Measurements from ENCODE around the gene TTLL11. TPM values are rescaled to one million over a fixed set of nuclear protein-coding genes. Genes with fewer than 3 reads are reported as not detected.

TTLL11 gene
- total and polyA plus RNA-seq, 3 experiments from 2014 or later, result 4.0 to 6.2 (median 4.5) TPM

DNA sequence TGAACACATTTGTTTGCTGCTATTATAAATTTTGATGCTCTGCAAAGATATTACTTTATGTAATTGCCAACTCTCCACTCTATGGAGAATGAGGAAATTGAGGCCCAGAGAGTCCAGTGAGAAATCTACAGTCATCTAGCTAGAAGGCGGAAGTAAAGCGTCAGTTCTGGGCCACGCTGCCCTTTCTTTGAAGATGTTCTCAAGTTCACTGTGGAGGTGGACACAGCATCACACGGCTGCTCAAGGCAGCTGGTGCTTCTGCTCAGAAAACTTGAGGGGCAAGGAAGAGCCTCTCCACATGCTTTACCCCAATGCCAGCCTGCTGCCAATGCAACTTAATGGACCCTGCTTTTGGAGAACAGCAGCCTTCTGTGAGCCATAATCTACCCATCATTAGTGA, 96.3 kb downstream of the TTLL11 start:
- no peaks in the 10 kb centered on the region for H3K4me1 ChIP-seq (ENCODE audit: insufficient read depth, low read length)
- no peak overlapping the region for H3K4me3 Mint-ChIP-seq
- no peak for DNase-seq
- no peaks in the 10 kb centered on the region for H3K36me3 ChIP-seq (ENCODE audit: insufficient read depth, low read length)
- H3K27me3 Mint-ChIP-seq, result no peaks in the 10 kb centered on the region
- H3K4me3 ChIP-seq (ENCODE audit: low read length), result no peak overlapping the region
- peak overlapping the region in 1 of 8 donors; percentile 57 for H3K27ac Mint-ChIP-seq
- no peaks in the 10 kb centered on the region for H3K4me1 Mint-ChIP-seq
- H3K27ac ChIP-seq (ENCODE audit: low read depth, low read length), result no peak overlapping the region
- H3K36me3 Mint-ChIP-seq, result no peaks in the 10 kb centered on the region
- H3K27me3 ChIP-seq (ENCODE audit: insufficient read depth, low read length, poor library complexity, severe bottlenecking), result no peaks in the 10 kb centered on the region
- no peaks in the 10 kb centered on the region for H3K9me3 Mint-ChIP-seq
- CTCF ChIA-PET, result no interaction called here
- H3K9me3 ChIP-seq (ENCODE audit: low read length), result no peaks in the 10 kb centered on the region
- POLR2A ChIA-PET, result no interaction called here

DNA sequence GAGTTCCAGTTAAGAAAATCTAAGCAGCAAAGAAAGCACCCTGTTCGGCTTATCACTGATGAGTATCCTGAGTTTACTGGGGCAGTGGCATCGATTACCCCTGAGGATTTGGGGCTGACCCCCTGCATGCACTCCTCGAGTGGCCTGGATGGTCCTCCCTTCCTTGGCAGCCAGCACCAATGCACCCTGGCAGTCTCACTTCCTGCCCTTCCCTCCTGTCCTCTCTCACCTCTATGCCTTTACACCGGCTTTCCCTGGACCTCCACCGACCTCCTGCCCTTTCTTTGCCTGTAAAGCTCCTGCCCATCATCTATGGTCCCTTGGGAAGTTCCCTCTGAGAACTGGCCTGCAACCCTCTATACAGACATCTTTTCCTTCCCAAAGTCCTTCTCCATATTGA, 97.1 kb downstream of the TTLL11 start:
- no peaks in the 10 kb centered on the region for H3K27me3 Mint-ChIP-seq
- no peaks in the 10 kb centered on the region for H3K4me1 ChIP-seq (ENCODE audit: insufficient read depth, low read length)
- H3K27me3 ChIP-seq (ENCODE audit: insufficient read depth, low read length, poor library complexity, severe bottlenecking), result no peaks in the 10 kb centered on the region
- H3K27ac ChIP-seq (ENCODE audit: low read depth, low read length), result no peak overlapping the region
- no peaks in the 10 kb centered on the region for H3K9me3 ChIP-seq (ENCODE audit: low read length)
- H3K36me3 ChIP-seq (ENCODE audit: insufficient read depth, low read length), result no peaks in the 10 kb centered on the region
- H3K4me1 Mint-ChIP-seq, result no peaks in the 10 kb centered on the region
- no peak overlapping the region for H3K27ac Mint-ChIP-seq
- CTCF ChIA-PET, result interaction anchor here (1.1 to 1.5 kb wide), 3 partner anchors 12 to 309 kb away, joined by 3 to 5 read pairs (median 3); no protein-coding TSS in a partner anchor
- H3K36me3 Mint-ChIP-seq, result no peaks in the 10 kb centered on the region
- no peak overlapping the region for H3K4me3 Mint-ChIP-seq
- POLR2A ChIA-PET, result no interaction called here
- no peak overlapping the region for H3K4me3 ChIP-seq (ENCODE audit: low read length)
- no peaks in the 10 kb centered on the region for H3K9me3 Mint-ChIP-seq
- DNase-seq, result no peak

DNA sequence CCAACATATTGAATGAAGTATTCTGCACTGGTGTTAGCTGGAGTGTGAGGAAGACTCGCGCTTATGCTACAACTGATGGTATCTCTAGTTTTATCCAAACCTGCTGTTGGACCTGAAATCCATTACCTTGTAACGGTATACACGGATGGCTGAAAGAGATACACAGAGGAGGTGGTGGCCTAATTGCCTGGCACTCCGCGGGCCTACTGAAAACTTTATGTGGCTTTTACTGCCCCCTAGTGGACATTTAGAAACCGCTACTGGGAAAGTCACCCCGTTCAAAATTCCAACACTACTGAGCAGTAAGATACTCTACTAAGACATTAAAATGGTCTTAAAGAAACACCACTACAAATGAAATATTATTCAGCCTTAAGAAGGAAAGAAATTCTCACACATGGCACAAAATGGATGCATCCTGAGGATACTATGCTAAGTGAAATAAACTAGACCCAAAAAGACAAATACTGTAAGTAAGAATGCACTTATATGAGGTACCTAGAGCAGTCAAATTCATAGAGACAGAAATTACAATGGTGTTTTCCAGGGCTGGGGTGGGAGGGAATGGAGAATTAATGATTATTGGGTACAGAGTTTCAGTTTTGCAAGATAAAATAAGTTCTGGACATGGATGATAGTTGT, 100.4 kb downstream of the TTLL11 start:
- Histone ChIP-seq H3K9me3 (ENCODE audit: low read length) (no peaks in the 10 kb centered on the region), H3K4me1 (ENCODE audit: insufficient read depth, low read length) (no peaks in the 10 kb centered on the region), H3K27ac (ENCODE audit: low read depth, low read length) (no peak overlapping the region), H3K4me3 (ENCODE audit: low read length) (no peak overlapping the region), H3K36me3 (ENCODE audit: insufficient read depth, low read length) (no peaks in the 10 kb centered on the region), H3K27me3 (ENCODE audit: insufficient read depth, low read length, poor library complexity, severe bottlenecking) (no peaks in the 10 kb centered on the region)
- Mint-ChIP-seq H3K4me1 (no peaks in the 10 kb centered on the region), H3K4me3 (no peak overlapping the region), H3K27me3 (no peaks in the 10 kb centered on the region), H3K27ac (no peak overlapping the region), H3K36me3 (peaks cover 0 to 12% (median 3%) of the 10 kb centered on the region in 3 donors), H3K9me3 (no peaks in the 10 kb centered on the region)
- POLR2A ChIA-PET, result no interaction called here
- CTCF ChIA-PET, result no interaction called here
- peak in 4 of 5 donors; percentile 9 to 38 (median 29) for DNase-seq

DNA sequence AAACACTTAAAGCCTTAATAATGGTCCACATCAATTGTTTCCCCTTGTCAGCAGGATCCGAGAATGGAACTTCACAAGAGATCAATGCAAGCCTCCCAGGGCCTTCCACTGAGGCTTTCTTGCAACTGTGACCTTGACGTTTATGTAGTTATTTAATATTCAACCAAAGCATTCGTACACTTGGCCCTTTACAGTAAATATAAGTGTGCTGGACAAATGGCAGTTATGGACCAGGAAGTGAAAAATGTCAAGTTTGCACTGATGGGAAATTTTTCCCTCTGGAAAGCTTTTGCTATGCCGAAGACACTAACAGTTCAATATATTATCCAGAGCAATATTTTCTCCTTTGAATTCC, 101.8 kb downstream of the TTLL11 start:
- DNase-seq, result no peak
- Mint-ChIP-seq H3K27me3 (no peaks in the 10 kb centered on the region), H3K4me3 (no peak overlapping the region), H3K4me1 (no peaks in the 10 kb centered on the region), H3K36me3 (peaks cover 0 to 12% (median 3%) of the 10 kb centered on the region in 3 donors), H3K9me3 (no peaks in the 10 kb centered on the region), H3K27ac (no peak overlapping the region)
- Histone ChIP-seq H3K27me3 (ENCODE audit: insufficient read depth, low read length, poor library complexity, severe bottlenecking) (no peaks in the 10 kb centered on the region), H3K36me3 (ENCODE audit: insufficient read depth, low read length) (no peaks in the 10 kb centered on the region), H3K27ac (ENCODE audit: low read depth, low read length) (no peak overlapping the region), H3K4me3 (ENCODE audit: low read length) (no peak overlapping the region), H3K9me3 (ENCODE audit: low read length) (no peaks in the 10 kb centered on the region), H3K4me1 (ENCODE audit: insufficient read depth, low read length) (no peaks in the 10 kb centered on the region)
- POLR2A ChIA-PET, result no interaction called here
- CTCF ChIA-PET, result interaction anchor here (1.0 to 1.2 kb wide), 3 partner anchors 20 to 446 kb away, joined by 3 to 4 read pairs (median 3); no protein-coding TSS in a partner anchor

DNA sequence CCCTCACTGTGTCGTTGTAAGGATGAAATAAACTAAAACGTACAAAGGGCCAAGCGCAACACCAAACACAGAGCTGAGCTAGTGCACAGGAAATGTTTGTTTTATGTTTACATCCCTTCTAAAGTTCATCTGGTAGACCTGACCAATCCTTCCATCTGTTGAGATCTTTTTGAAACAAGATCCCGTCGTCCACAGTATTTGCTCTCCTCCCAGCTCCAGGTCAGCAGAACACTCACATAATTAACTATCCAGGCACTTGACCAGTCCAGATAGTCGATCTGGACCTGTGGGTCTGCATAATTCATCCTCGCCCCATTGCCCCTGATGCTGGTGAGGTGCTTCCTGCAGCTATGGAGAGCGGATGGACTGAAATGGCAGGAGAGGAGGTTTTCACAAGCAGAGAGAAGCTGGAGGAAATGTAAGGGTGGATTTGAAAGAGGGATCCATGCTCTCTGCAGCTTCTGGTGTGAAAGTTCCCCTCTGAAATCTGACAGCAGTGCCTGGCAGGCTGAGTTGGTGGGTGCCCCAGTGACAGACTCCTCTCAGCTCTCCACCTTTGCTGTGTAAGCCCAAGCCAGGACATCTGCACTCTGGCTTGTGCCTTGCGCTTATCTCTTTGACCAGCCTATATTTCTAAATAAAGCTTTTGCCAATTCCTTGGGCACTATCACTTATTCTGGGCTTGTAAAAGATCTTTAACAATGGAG, 102.4 kb downstream of the TTLL11 start:
- H3K4me1 Mint-ChIP-seq, result no peaks in the 10 kb centered on the region
- ChIA-PET POLR2A (no interaction called here), CTCF (interaction anchor here (1.0 to 1.2 kb wide), 3 partner anchors 20 to 445 kb away, joined by 3 to 4 read pairs (median 3); no protein-coding TSS in a partner anchor)
- H3K27ac Mint-ChIP-seq, result peak overlapping the region in 1 of 8 donors; percentile 13
- no peaks in the 10 kb centered on the region for H3K9me3 ChIP-seq (ENCODE audit: low read length)
- no peaks in the 10 kb centered on the region for H3K4me1 ChIP-seq (ENCODE audit: insufficient read depth, low read length)
- no peaks in the 10 kb centered on the region for H3K9me3 Mint-ChIP-seq
- H3K27me3 ChIP-seq (ENCODE audit: insufficient read depth, low read length, poor library complexity, severe bottlenecking), result no peaks in the 10 kb centered on the region
- H3K36me3 ChIP-seq (ENCODE audit: insufficient read depth, low read length), result no peaks in the 10 kb centered on the region
- H3K36me3 Mint-ChIP-seq, result peaks cover 0 to 12% (median 3%) of the 10 kb centered on the region in 3 donors
- DNase-seq, result no peak
- H3K4me3 ChIP-seq (ENCODE audit: low read length), result no peak overlapping the region
- no peak overlapping the region for H3K27ac ChIP-seq (ENCODE audit: low read depth, low read length)
- no peaks in the 10 kb centered on the region for H3K27me3 Mint-ChIP-seq
- H3K4me3 Mint-ChIP-seq, result no peak overlapping the region

DNA sequence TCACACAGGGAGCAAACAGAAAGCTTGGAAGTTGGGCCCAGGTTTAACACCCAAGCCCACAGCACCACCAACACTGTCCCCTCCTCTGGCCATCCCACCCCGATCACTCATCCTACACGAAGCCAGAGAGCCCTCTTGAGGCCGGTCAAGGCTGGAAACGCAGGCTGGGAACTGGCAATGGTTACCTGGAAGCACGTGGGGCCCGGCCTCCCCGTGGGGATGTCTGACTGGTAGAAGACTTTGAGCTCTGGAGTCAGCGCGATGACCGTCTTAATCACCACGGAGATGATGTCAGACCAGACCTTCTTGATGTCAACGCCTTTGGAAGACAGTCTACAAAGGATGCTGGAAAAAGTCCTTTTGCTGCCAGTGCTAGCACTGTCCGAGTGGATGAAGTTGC, 104.1 kb downstream of the TTLL11 start:
- CTCF ChIA-PET, result no interaction called here
- no peak overlapping the region for H3K27ac ChIP-seq (ENCODE audit: low read depth, low read length)

DNA sequence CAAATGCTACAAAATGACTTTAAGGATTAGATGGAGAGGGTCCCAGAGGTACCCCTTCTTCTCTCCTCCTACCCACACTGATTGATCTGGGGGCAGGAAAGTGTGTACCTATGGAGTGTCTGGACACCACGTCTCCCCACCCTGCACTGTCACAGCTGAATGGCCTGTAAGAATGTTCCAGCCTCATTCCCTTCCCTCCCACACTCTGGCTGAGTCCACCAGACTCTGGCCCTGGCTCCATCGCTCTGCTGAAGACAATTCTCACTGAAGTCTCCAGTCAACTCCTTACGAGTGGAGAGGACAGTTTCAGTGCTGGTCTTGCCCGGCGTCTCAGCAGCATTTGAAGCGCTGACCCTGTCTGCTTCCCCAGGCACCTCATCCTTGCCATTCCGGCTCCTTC, 105.8 kb downstream of the TTLL11 start:
- Mint-ChIP-seq H3K36me3 (peaks cover 0 to 12% (median 3%) of the 10 kb centered on the region in 3 donors), H3K4me1 (no peaks in the 10 kb centered on the region), H3K27me3 (no peaks in the 10 kb centered on the region), H3K4me3 (no peak overlapping the region), H3K9me3 (no peaks in the 10 kb centered on the region), H3K27ac (peak overlapping the region in 1 of 8 donors; percentile 52)
- Histone ChIP-seq H3K36me3 (ENCODE audit: insufficient read depth, low read length) (no peaks in the 10 kb centered on the region), H3K4me1 (ENCODE audit: insufficient read depth, low read length) (no peaks in the 10 kb centered on the region), H3K4me3 (ENCODE audit: low read length) (no peak overlapping the region), H3K9me3 (ENCODE audit: low read length) (no peaks in the 10 kb centered on the region), H3K27ac (ENCODE audit: low read depth, low read length) (no peak overlapping the region), H3K27me3 (ENCODE audit: insufficient read depth, low read length, poor library complexity, severe bottlenecking) (no peaks in the 10 kb centered on the region)
- DNase-seq, result no peak
- CTCF ChIA-PET, result no interaction called here
- POLR2A ChIA-PET, result no interaction called here

More for the DNA sequence above, 104.1 kb downstream of the TTLL11 start:
- Histone ChIP-seq H3K27me3 (ENCODE audit: insufficient read depth, low read length, poor library complexity, severe bottlenecking) (no peaks in the 10 kb centered on the region), H3K4me1 (ENCODE audit: insufficient read depth, low read length) (no peaks in the 10 kb centered on the region), H3K36me3 (ENCODE audit: insufficient read depth, low read length) (no peaks in the 10 kb centered on the region), H3K9me3 (ENCODE audit: low read length) (no peaks in the 10 kb centered on the region), H3K4me3 (ENCODE audit: low read length) (no peak overlapping the region)
- Mint-ChIP-seq H3K36me3 (peaks cover 0 to 12% (median 3%) of the 10 kb centered on the region in 3 donors), H3K4me3 (no peak overlapping the region), H3K9me3 (no peaks in the 10 kb centered on the region), H3K27ac (no peak overlapping the region), H3K27me3 (no peaks in the 10 kb centered on the region), H3K4me1 (no peaks in the 10 kb centered on the region)
- no peak for DNase-seq
- POLR2A ChIA-PET, result no interaction called here

DNA sequence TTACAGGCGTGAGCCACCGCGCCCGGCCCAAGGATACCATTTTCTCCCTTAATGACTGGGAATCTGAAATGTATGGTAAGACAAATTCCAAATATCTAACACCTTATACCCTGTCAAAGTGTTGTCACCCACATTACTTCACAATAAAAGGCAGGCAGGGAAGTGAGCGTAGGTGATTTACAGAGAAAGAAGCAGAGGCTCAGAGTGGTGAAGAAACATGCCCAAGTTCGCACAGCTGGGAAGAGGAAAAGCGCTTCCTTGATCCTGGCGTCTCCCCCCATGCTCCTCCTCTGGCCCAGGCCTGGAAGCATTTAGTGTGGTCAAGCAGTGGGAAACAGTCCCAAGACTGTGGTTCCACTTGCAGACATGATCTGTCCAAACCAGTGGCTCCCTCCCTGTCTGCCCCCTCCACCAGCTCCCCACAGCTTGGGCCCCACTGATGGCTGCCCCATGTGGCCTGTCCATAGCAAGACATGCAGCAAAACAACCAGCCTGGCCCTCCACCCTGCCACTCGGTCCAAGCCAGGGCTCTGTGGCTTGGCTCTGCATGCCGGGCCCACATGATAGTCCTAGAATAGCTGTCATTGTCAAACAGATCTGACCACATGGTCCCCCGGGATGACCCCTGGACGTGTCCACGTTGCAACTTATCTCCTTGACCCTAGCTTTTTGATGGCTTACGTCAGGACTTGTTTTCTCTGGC, 107.2 kb downstream of the TTLL11 start:
- peaks cover 3 to 12% (median 12%) of the 10 kb centered on the region in 3 donors for H3K36me3 Mint-ChIP-seq
- ChIA-PET CTCF (no interaction called here), POLR2A (no interaction called here)
- no peak overlapping the region for H3K27ac ChIP-seq (ENCODE audit: low read depth, low read length)
- no peaks in the 10 kb centered on the region for H3K4me1 Mint-ChIP-seq
- H3K4me3 Mint-ChIP-seq, result no peak overlapping the region
- H3K9me3 ChIP-seq (ENCODE audit: low read length), result no peaks in the 10 kb centered on the region
- peaks cover 3 to 8% (median 4%) of the 10 kb centered on the region in 5 donors for H3K9me3 Mint-ChIP-seq
- DNase-seq, result no peak
- H3K36me3 ChIP-seq (ENCODE audit: insufficient read depth, low read length), result no peaks in the 10 kb centered on the region
- no peak overlapping the region for H3K4me3 ChIP-seq (ENCODE audit: low read length)
- H3K4me1 ChIP-seq (ENCODE audit: insufficient read depth, low read length), result no peaks in the 10 kb centered on the region
- H3K27me3 Mint-ChIP-seq, result no peaks in the 10 kb centered on the region
- no peaks in the 10 kb centered on the region for H3K27me3 ChIP-seq (ENCODE audit: insufficient read depth, low read length, poor library complexity, severe bottlenecking)
- no peak overlapping the region for H3K27ac Mint-ChIP-seq
